ENCODE results near the gene TMEM217.

The TMEM217 gene

DNA sequence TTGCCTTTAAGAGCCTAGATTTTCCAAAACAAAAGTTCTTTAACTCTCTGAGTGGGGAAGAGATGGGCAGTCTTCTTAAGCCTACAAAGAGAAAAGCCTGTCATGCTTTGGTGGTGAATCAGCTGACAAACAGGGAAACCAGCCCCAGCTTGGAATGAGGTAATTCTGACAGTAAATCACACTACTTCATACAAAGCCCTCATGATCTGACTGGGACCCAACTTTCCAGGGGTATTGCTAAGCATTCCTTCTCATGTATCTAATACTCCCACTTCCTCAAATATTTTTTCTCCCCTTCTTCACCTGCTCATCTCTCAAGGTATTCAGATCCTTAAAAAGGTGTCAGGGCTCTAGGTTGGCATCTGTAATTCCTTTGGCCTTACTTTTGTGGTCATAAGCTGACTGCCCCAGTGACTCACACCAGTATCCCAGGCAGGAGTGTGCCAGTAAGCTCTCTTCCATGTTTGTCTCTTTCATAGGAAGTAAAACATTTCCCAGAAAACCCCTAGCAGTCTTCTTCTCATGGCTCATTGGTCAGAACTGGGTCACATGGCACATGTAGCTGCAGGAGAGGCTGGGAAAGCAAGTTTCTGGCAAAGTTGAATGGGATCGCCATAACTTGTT lies 15.4 kb downstream of the TMEM217 start:
- Histone ChIP-seq H2AFZ (ENCODE audit: low read length) (no peak overlapping the region), H3K9me3 (ENCODE audit: low read length) (no peaks in the 10 kb centered on the region), H3K4me1 (ENCODE audit: insufficient read depth, low read length, severe bottlenecking) (peaks cover 12% of the 10 kb centered on the region), H3K27ac (ENCODE audit: low read depth, low read length, poor library complexity, severe bottlenecking) (no peak overlapping the region), H3K27me3 (ENCODE audit: insufficient read depth, low read length) (peaks cover 6% of the 10 kb centered on the region; the same call in 1 of the 2 replicates), H4K20me1 (ENCODE audit: insufficient read depth, low read length) (no peaks in the 10 kb centered on the region), H3K4me2 (ENCODE audit: low read length) (no peak overlapping the region), H3F3A (ENCODE audit: insufficient read depth, low read length) (no peaks in the 10 kb centered on the region), H3K9ac (ENCODE audit: low read length) (no peak overlapping the region), H3K79me2 (ENCODE audit: insufficient read depth, low read length) (no peaks in the 10 kb centered on the region), H3K36me3 (ENCODE audit: insufficient read depth, low read length) (no peaks in the 10 kb centered on the region), H3K4me3 (ENCODE audit: low read depth, low read length, poor library complexity, severe bottlenecking) (no peak overlapping the region), H3K9me2 (ENCODE audit: low read depth, low read length) (no peaks in the 10 kb centered on the region)
- TF ChIP-seq EZH2 (IDR thresholded peaks at IDR 0.05; ENCODE audit: borderline replicate concordance, low read length) = no peak
- TF ChIP-seq, protein P1, sequence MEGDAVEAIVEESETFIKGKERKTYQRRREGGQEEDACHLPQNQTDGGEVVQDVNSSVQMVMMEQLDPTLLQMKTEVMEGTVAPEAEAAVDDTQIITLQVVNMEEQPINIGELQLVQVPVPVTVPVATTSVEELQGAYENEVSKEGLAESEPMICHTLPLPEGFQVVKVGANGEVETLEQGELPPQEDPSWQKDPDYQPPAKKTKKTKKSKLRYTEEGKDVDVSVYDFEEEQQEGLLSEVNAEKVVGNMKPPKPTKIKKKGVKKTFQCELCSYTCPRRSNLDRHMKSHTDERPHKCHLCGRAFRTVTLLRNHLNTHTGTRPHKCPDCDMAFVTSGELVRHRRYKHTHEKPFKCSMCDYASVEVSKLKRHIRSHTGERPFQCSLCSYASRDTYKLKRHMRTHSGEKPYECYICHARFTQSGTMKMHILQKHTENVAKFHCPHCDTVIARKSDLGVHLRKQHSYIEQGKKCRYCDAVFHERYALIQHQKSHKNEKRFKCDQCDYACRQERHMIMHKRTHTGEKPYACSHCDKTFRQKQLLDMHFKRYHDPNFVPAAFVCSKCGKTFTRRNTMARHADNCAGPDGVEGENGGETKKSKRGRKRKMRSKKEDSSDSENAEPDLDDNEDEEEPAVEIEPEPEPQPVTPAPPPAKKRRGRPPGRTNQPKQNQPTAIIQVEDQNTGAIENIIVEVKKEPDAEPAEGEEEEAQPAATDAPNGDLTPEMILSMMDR (IDR thresholded peaks at IDR 0.05; ENCODE audit: low read length) = no peak

DNA sequence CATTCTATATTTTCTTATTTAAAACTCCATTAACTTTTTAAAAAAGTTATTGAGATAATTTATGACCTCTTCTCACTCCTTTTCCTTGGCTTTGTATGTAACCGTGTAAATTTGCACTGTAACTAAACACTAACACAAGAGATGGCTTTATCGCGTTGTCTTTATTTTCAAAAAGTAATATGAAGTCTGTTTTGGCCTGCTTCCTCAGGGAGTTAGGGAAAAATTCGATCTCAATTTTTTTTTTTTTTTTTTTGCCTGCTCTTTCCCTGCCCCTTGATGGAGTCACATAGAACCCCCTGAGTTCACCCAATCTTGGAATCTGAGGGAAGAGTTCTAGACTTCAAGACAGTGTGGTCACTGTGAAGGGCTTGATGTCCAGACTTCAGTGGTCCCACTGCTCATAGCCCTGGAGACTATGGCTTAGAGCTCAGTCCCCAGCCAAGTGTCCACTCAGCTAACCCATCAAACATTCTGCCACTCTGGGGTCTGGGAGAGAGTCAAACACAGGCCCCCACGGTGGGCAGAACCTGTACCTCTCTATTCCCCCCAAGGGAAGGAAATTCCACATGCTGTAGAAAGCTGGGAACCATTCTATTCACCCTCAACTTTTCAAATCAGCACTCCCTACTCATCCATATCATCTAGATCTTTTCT lies 16.0 kb downstream of the TMEM217 start:
- Histone ChIP-seq H4K20me1 (ENCODE audit: insufficient read depth, low read length) (no peaks in the 10 kb centered on the region), H2AFZ (ENCODE audit: low read length) (no peak overlapping the region), H3K79me2 (ENCODE audit: insufficient read depth, low read length) (no peaks in the 10 kb centered on the region), H3K4me3 (ENCODE audit: low read depth, low read length, poor library complexity, severe bottlenecking) (no peak overlapping the region), H3K27ac (ENCODE audit: low read depth, low read length, poor library complexity, severe bottlenecking) (no peak overlapping the region), H3K9ac (ENCODE audit: low read length) (no peak overlapping the region), H3K9me3 (ENCODE audit: low read length) (no peaks in the 10 kb centered on the region), H3K27me3 (ENCODE audit: insufficient read depth, low read length) (peaks cover 6% of the 10 kb centered on the region; the same call in 1 of the 2 replicates), H3F3A (ENCODE audit: insufficient read depth, low read length) (no peaks in the 10 kb centered on the region), H3K9me2 (ENCODE audit: low read depth, low read length) (no peaks in the 10 kb centered on the region), H3K4me2 (ENCODE audit: low read length) (no peak overlapping the region), H3K36me3 (ENCODE audit: insufficient read depth, low read length) (no peaks in the 10 kb centered on the region), H3K4me1 (ENCODE audit: insufficient read depth, low read length, severe bottlenecking) (peaks cover 12% of the 10 kb centered on the region)
- TF ChIP-seq, protein P1 (IDR thresholded peaks at IDR 0.05; ENCODE audit: low read length) = no peak
- no peak for TF ChIP-seq EZH2 (IDR thresholded peaks at IDR 0.05; ENCODE audit: borderline replicate concordance, low read length)

DNA sequence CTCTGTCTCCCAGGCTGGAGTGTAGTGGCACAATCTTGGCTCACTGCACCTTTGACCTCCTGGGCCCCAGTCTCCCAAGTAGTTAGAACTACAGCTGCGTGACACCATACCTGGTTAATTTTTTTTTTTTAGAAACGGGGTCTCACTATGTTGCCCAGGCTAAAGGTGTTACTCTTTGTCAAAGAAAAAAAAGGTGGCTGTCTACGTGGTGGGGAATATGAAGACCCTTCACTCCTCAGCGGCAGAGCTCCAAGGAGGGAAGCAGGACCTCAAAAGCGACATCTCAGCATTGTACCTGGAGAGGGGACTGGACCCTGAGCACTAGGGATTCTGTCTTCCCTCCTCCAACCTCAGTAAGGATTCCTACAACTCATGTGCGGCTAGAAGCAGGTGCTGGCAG lies 16.8 kb downstream of the TMEM217 start:
- no peaks in the 10 kb centered on the region for H3F3A ChIP-seq (ENCODE audit: insufficient read depth, low read length)
- H3K36me3 ChIP-seq (ENCODE audit: insufficient read depth, low read length) = no peaks in the 10 kb centered on the region
- H3K79me2 ChIP-seq (ENCODE audit: insufficient read depth, low read length) = no peaks in the 10 kb centered on the region
- H3K9me2 ChIP-seq (ENCODE audit: low read depth, low read length) = no peaks in the 10 kb centered on the region
- H3K9ac ChIP-seq (ENCODE audit: low read length) = no peak overlapping the region
- H3K27me3 ChIP-seq (ENCODE audit: insufficient read depth, low read length) = peaks cover 2% of the 10 kb centered on the region; the same call in 1 of the 2 replicates
- TF ChIP-seq EZH2 (IDR thresholded peaks at IDR 0.05; ENCODE audit: borderline replicate concordance, low read length) = no peak
- TF ChIP-seq, protein P1 (IDR thresholded peaks at IDR 0.05; ENCODE audit: low read length) = no peak
- H3K4me1 ChIP-seq (ENCODE audit: insufficient read depth, low read length, severe bottlenecking) = peaks cover 12% of the 10 kb centered on the region
- H3K4me3 ChIP-seq (ENCODE audit: low read depth, low read length, poor library complexity, severe bottlenecking) = no peak overlapping the region
- no peak overlapping the region for H3K27ac ChIP-seq (ENCODE audit: low read depth, low read length, poor library complexity, severe bottlenecking)
- no peak overlapping the region for H3K4me2 ChIP-seq (ENCODE audit: low read length)
- no peaks in the 10 kb centered on the region for H4K20me1 ChIP-seq (ENCODE audit: insufficient read depth, low read length)
- H3K9me3 ChIP-seq (ENCODE audit: low read length) = no peaks in the 10 kb centered on the region
- no peak overlapping the region for H2AFZ ChIP-seq (ENCODE audit: low read length)

All from OCI-LY1 (cell line).